NB4 (cell line): ENCODE results near the gene GRID2.

Experiments used
- CTCF ChIP-seq: IDR thresholded peaks from one replicate; pipeline ENCODE4 v1.5.1; 2012; ENCODE audit warnings: low read depth, low read length
- TF ChIP-seq, protein P1 (sequence below): IDR thresholded peaks from 2 replicates; pipeline ENCODE4 v1.6.1; 2011; ENCODE audit warnings: low read depth, low read length

GRCh38 chr4:92968556-92968955 lies 664.8 kb downstream of the GRID2 start:
- TF ChIP-seq CTCF: no peak
- TF ChIP-seq, protein P1, sequence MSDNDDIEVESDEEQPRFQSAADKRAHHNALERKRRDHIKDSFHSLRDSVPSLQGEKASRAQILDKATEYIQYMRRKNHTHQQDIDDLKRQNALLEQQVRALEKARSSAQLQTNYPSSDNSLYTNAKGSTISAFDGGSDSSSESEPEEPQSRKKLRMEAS: no peak
